Fibroblast of upper back skin (primary cell): ENCODE measurements around the gene PLA2R1.

Experiments
- DNase-seq: peaks from one replicate; pipeline ENCODE4 v3.0.0-alpha.2; 2013

Gene PLA2R1

DNA sequence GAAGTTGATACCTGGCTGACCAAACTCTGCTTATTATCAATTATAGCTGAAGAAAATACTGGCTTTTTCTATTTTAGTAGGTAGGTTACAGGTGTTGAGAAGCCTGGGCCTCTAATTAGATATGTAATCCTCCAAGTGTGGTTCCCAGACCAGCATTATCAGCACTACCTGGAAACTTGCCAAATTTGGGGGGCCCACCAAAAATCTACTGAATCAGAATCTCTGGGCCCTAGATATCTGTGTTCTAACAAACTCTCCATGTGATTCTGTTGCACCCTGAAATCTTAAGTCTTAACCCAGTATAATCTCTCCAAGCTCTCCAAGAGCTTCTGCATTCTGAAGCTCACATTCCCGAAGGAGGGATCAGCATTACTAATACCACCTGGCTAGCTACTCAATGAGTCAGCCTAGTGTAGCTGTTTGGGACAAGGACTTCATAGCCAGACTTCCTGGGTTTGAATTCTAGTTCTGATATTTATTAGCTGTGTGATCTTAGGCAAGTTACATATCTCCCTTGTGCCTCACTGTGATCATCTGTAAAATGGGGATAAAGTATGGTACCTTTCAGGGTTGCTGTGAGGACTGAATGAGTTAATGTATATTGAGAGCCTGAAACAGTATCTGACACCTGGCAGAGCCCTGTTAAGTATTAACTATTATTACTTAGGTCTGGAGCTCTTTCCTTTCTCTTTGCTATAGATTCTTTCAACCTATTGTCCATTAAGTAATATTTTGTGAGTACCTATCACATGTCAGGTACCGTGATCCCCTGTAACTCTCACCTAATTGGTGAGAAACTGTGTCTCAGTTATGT lies 170.3 kb downstream of the PLA2R1 start:
- DNase-seq: peak; percentile 82

DNA sequence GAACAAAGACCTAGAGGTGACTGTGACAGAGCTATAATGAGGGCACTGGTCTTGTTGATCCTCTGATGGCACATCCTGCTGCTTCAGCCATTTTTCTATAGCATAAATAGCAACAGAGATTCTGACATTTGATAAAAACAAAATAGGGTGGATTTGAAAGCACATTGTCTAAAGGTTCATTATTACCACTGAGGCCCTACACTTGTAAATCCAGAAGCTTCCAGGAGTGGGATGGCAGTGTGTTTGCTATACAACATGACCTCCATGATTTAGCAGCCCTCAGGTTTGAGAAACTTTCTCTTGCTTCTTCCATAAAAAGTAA lies 171.2 kb downstream of the PLA2R1 start:
- DNase-seq: no peak

DNA sequence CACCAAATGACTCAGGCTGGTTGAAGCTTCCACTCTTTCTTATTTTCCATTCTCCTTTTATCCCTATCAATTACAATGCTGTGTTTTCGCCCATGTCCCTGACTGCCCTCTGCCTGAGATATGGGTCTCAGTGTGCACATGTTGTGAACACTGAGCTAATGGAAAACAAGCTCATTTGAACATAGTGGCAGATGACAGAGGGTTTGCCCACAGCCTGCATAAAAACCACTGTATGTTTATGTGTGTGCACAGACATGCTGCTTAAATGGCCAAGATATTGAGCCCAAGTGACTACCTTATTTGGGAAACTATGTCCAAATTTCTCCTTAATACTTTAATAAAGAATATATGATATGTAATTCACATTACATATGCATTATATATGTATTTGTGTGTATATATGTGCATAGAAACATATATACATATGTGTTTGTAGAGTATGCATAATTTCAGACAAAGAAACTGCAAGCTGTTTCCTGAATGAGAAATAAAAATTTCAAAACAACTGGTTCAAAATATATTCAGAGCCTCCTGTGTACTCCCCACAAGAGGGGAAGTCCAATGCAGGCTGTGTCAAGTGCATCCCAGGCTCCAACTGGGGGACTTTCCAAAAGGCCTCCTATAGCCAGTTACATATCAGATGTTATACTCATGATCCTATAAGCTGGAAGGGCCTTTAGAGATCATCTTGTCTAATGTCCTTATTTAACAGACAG lies 171.7 kb downstream of the PLA2R1 start:
- DNase-seq: no peak

DNA sequence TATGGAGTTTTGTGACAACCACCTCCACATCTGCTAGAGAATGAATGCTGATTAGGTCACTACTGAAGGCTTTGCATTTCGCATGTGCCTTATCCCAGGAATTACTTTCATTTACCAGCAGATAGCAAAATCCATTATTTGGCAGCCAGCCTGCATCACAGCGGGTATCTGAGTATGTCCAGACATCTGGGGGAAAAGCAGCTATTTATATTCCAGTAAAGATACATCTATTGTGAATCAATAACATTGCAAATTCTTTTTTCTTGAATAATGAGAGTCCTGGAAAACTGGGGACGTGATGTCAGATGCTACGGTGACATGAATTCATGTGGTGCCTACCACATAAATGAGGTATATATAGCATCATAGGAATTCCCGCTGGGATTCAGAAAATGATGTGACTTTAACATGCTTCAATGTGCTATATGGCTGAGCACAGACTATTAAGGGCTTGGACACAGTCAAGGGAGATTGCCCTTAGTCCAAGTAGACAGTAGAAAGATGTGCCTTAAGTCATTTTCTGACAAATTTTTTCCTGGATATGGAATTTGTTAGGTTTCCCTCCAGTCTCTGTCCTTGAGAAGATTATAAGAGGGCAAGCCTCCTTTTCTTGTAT lies 180.2 kb downstream of the PLA2R1 start:
- peak; percentile 71 for DNase-seq
